GM21723 (cell line): Measurements from ENCODE around the gene HOTAIR.

ENCODE experiments used
- ATAC-seq: cut with Tn5 transposase; IDR thresholded peaks from one replicate; pipeline ENCODE4 v1.9.1; 2021; ENCODE audit warnings: mild to moderate bottlenecking, moderate library complexity; ENCODE audit not compliant: unreplicated experiment

HOTAIR gene

GRCh38 chr12:53929527-53929926 is 45.2 kb downstream of the HOTAIR start:
- no peak for ATAC-seq

GRCh38 chr12:53928054-53928835 is 46.5 kb downstream of the HOTAIR start:
- no peak for ATAC-seq

GRCh38 chr12:53927220-53928029 is 47.3 kb downstream of the HOTAIR start:
- ATAC-seq: no peak

- no peak for ATAC-seq
Measured at GRCh38 chr12:53924521-53925405, 50.0 kb downstream of the HOTAIR start.

- no peak for ATAC-seq
Measured at GRCh38 chr12:53916788-53917655, 57.7 kb downstream of the HOTAIR start.
